ENCODE measurements around the gene IFI16.

IFI16 gene

DNA sequence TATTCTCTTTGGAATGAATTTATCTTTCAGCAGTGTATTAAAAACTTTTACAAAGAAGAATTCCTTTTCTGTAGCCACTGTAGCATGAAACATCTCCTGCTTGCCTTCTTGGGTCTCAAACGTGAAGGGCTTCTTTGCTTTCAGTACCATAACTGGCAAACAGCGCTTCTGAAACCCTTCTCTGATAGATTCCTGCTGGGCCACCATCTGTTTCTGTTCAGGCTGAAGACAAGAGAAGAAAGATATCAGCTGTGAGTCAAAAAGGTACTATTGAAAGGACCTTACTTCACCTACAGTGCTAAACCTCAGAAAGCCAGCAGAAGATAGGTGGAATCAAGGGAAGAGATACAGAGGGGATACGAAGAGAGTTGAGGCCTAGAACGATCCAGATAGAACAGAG lies 56.4 kb downstream of the IFI16 start:
- DNase-seq (ENCODE audit: low read depth), result no peak

DNA sequence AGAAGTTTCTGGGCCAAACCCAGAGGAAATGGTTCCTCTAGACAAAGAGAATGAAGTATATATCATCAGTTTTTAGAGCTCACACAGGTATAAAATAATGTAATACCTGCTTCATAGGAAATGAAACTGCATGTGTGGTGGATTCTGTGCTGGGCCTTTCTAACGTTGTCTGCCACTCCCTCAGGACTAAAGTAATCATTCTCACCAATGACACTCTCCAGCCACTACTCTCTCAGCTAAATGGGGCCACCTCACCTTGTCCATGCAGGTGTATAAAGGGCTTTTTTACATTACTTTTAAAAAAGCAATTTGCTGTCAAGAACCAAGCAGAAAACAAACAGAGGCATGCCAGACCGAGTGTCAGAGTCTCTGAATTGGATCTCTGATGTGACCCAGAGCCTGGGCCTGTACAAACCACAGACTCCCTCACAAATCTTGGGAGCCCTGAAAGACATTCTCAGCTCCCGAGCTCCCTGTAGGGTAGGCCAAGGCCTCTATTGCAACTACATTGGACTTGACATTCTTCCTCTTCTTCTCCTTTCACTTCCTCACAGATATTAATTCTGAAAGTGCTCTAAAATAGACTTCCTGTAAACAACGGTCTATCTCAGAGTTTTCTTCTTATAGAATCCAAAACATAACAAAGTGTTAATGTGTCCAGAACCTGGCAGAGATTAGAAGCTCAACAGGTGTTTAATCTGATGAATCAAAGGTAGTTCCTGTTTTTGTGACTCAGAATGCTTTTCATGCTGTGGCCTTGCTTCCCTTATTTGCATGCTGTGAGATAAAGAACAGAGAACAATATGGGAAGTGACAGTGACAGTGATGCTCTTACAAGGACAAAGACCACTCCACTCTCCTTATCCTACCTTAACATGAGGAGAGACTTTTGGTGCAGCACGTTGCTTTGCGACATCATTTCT lies 58.3 kb downstream of the IFI16 start:
- no peak for DNase-seq (ENCODE audit: low read depth)

GRCh38 chr1:159068886-159069285 lies 59.2 kb downstream of the IFI16 start:
- DNase-seq (ENCODE audit: low read depth), result no peak

DNA sequence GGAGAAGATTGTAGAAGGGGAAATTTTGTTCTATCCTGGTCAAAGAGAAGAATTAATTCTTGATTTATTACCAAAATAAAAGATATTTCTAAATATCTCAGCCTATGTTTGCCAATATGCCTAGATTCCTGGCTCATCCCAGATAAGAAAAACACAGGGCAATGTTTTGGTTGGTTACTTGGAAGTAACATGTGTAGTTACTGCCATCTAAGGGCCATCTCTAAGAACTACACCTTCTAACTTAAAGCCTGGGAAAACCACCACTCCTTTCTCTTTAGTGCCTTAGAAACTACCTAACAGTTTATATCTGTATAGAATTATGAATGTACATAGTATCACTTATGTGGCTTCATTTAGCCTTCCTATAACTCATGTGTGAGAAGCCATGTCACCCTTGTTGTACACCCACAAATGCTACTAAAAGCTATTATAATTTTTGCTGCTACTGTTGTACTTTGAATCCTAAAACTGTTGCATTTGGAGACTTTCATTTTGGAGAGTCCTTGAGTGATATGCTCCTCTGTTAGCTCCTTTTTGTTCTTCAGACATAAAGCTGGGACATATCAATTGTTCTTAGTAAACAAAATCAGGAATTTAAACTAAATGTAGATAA lies 62.4 kb downstream of the IFI16 start:
- DNase-seq (ENCODE audit: low read depth), result no peak

DNA sequence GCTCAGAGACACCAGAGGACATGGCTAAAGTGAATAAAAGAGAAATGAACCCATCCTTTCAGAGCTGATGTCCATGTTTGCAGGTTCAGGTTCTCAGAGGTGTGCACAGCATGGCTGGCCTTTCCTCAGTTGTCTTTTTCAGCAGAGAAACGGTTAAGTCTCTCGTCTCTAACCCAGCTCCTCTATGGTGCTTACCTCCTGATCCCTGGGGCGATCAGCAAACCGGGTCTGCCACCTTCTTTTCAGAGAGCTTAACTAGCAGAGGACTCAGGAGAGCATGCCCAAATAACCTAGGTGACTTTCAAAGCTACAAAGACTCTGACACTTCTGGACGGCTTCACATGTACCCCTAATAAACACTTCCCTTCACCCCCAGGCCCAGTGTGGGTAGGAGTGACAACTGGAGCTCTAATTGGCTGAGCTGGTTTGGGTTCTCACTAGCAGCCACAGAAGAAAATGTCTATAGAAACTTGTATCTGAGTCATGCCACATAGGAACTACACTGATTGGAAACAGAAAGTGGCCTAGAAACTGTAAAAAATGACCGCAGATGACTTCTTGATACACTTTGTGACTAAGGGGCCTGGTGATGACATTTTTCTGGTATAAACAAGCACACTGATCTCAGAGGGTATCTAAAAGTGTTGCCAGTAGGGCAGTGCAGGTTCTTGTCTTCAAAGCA lies 66.9 kb downstream of the IFI16 start, which contains the start of gene AIM2:
TSS of gene AIM2 (minus strand) at position 329 of the 682 bp plus-strand sequence. CDS start 3,267 bp downstream, outside the sequence.
- peak; percentile 10 for DNase-seq (ENCODE audit: low read depth)

GRCh38 chr1:159077120-159077961 lies 67.6 kb downstream of the IFI16 start:
- DNase-seq (ENCODE audit: low read depth), result peak; percentile 93

GRCh38 chr1:159079525-159079924 lies 69.8 kb downstream of the IFI16 start:
- no peak for DNase-seq (ENCODE audit: low read depth)

DNA sequence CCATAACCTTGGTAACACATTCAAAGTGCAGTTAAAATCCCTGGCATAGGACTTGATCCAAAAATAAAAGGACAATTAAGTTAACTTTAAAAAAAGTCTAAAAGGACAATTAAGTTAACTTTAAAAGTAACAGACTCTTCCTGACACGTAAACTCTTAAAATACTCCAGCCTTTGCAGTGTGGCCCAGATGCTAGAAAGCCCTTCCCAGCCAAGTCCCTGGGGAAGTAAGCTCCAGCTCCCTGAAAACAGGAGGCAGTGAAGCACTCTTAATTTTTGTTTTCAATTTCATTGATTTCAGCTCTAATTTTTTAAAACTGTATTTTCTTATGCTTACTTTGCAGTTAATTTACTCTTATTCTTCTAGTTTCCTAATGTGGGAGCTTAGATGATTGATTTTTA lies 71.9 kb downstream of the IFI16 start:
- no peak for DNase-seq (ENCODE audit: low read depth)

- no peak for DNase-seq (ENCODE audit: low read depth)
Observed at GRCh38 chr1:159083013-159083412, 73.3 kb downstream of the IFI16 start.

GRCh38 chr1:159084152-159084551 lies 74.4 kb downstream of the IFI16 start:
- no peak for DNase-seq (ENCODE audit: low read depth)

DNA sequence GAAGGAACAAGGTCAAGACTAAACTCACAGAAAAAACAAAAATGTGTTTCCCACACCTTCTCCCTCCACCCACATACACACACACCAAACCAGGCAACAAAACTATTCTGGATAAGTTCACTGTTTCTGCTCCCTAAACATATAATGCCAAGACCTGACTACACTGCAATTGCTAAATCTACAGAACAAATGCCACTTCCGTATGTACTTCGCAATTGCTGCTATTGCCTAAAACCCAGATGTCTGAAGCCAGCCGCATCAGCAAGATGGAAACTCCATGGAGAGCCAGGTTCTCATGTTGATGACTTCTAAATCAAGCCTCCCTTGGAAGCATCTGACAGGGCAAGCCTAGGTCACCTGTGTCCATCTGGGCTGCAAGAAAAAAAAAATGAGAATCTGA lies 75.2 kb downstream of the IFI16 start:
- DNase-seq (ENCODE audit: low read depth), result no peak

- no peak for DNase-seq (ENCODE audit: low read depth)
Observed at GRCh38 chr1:159088050-159088449, 78.3 kb downstream of the IFI16 start.

GRCh38 chr1:159088546-159089183 lies 79.0 kb downstream of the IFI16 start:
- DNase-seq (ENCODE audit: low read depth), result no peak

GRCh38 chr1:159089184-159089791 lies 79.6 kb downstream of the IFI16 start:
- DNase-seq (ENCODE audit: low read depth), result no peak

- no peak for DNase-seq (ENCODE audit: low read depth)
Observed at GRCh38 chr1:159090286-159091179, 80.8 kb downstream of the IFI16 start.

DNA sequence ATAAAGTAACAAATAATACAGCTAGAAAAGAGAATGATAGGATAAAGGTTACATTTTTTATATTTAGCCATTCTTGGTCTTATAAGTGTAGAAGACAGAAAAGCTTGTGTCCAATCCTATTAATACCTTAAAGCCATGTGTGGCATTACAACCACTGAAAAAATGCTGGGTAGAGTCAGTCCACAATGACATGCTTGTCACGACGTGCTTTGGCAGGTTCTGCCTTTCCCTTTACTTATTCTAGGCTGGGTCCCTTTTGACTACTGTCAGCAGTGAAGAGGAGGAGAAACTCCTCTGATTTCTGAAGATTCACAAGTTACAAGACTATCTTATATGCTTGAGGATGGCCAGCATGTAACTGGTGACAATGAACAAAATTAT lies 81.5 kb downstream of the IFI16 start:
- DNase-seq (ENCODE audit: low read depth), result no peak

- DNase-seq (ENCODE audit: low read depth), result no peak
Observed at GRCh38 chr1:159091607-159092031, 81.9 kb downstream of the IFI16 start.

DNA sequence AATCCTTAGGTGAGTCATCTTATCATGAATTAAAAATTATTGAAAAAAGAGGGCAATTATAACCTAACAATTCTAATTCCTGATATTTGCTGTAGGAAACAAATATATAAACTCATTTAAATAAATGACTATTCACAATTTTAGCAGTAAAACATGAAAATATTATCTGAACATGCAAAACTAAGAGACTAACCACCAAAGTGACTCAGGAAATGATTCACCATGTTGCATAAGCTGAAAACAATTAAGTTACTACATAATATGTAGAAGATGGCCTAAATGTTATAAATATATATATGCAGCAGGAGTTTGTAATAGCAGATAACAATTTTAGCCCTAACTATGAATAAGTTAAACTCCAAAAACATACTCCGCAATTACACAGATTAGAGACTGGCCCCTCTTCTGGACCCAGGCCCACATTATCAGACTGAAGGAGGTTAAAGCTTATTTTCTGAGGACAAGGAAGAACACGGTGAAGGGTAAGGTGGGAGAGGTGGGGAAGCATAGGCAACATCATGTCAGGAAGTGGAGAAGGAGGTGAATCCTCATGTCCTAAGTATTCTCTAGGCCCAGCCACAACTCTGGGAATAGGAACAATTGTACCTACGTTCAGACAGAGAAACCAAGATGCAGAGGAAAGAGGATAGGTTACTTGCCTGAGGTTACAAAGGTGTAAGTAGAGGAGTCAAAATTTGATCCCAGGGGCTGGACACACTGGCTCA lies 82.5 kb downstream of the IFI16 start:
- DNase-seq (ENCODE audit: low read depth), result no peak

- no peak for DNase-seq (ENCODE audit: low read depth)
Observed at GRCh38 chr1:159098596-159098995, 88.9 kb downstream of the IFI16 start.

Measured in stimulated activated CD8-positive, alpha-beta memory T cell treated with anti-CD3 and anti-CD28 coated beads, Interleukin-15, amount 100 ng/mL, for 24 hours (primary cell).